Embryonic facial prominence (tissue), 1 donor: ENCODE results near the gene MAGT1.
"Not testable (repeated sequence)": the region's sequence is repeated elsewhere in the genome, so short reads cannot be mapped to it uniquely, and the experiment has no call there.

Experiments
- DNase-seq: peaks from one replicate; pipeline ENCODE4 v3.0.0-alpha.2; 2016; ENCODE audit errors: extremely low spot score

Gene MAGT1

DNA sequence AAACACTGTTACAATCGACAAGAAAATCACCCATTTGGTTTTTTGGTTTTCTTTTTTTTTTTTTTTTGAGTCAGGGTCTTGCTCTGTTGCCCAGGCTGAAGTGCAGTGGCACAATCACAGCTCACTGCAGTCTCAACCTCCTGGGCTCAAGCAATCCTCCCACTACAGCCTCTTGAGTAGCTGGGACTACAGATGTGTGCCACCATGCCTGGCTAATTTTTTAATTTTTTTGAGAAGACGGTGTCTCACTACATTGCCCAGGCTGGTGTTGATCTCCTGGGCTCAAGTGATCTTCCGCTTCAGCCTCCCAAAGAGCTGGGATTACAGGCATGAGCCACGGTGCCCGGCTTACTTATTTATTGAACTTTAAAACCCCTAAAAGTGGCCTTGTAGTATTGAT lies 63.7 kb downstream of the MAGT1 start:
- DNase-seq, result not testable (repeated sequence)

DNA sequence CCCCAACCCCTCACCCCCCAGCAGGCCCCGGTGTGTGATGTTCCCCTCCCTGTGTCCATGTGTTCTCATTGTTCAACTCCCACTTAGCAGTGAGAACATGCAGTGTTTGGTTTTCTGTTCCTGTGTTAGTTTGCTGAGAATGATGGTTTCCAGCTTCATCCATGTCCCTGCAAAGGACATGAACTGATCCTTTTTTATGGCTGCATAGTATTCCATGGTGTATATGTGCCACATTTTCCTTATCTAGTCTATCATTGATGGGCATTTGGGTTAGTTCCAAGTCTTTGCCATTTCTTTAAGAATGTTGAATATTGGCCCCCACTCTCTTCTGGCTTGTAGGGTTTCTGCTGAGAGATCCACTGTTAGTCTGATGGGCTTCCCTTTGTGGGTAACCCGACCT lies 73.2 kb downstream of the MAGT1 start:
- not testable (repeated sequence) for DNase-seq

DNA sequence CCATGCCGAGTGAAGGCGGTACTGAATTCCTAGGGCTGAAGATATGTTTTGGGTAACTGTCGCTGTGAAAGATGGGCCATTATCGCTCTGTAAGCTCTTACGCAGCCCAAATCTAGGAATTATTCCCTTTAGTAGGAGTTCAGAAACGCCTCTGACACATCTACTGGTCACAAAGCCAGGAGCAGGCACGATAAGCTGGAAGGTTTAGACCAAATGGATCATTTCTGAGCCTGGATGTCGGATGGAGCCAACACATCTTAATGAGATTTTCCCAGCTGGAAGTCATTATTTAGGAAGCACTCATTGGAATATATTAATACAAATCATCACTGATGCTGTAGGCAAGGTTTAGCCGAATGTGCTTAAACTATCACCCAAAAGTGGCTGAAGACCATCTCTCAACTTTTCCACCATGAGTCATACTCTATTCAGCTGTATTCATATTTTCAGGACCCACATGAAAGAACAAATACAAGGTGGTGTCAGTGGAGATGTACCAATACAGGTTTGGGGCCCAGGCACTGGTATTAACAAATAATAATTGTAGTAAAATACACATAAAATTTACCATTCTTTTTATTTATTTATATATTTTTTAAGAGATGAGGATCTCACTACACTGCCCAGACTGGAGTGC lies 75.0 kb downstream of the MAGT1 start:
- no peak for DNase-seq

DNA sequence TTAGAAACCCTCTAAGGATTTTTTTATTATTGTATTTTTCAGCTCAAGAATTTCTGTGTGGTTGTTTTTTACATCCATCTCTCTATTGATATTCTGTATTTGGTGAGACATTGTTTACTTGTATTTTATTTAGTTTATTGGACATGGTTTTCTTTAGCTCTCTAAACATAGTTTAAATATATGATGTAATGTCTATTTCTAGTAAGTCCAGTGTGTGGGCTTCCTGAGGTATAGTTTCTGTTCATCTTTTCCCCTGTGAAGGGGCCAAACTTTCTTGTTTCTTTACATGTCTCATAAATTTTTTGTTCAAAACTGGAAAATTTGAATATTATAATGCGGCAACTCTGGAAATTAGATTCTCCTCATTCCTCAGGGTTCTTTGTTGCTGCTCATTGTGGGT lies 81.0 kb downstream of the MAGT1 start:
- no peak for DNase-seq

DNA sequence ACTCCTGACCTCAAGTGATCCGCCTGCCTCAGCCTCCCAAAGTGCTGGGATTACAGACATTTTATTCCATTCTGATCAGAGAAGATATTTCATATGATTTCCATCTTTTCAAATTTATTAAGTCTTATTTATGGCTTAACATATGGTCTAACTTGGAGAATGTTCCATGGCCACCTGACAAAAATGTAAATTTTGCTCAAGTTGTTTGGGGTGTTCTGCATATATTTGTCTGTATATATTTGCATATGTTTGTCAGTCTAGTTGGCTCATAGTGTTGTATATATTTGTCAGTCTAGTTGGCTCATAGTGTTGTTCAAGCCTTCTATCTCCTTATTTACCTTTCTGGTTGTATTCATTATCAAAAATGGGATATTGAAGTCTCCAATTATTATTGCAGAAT lies 93.0 kb downstream of the MAGT1 start:
- no peak for DNase-seq

DNA sequence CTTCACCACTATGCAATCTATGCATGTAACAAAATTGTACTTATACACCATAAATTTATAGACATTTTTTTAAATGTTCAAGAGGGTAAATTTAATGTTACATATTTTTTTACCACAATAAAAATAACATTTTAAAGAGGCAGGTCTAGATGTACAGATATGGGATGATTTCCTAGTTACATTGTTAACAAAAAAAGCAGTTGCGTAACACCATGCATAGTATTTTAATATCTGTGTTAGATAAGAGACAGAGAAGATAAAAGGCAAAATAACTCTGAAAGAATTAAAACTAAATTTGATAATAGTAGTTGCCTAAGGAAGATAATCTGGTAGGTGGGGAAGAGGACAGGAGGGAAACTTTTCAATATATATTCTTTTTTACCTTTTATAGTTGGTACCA lies 100.1 kb downstream of the MAGT1 start:
- DNase-seq, result no peak

DNA sequence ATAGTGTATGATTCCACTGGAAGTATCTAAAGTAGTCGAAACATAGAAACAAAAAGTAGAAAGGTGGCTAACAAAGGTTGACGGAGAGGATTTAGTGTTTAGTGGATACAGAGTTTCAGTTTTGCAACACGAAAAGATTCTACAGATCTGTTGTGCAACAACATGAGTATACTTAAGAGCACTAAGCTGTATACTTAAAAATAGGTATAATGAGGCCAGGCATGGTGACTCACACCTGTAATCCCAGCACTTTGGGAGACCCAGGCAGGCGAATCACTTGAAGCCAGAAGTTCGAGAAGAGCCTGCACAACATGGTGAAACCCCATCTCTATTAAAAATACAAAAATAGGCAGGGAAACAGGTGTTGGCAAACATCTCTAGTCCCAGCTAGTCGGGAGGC lies 101.3 kb downstream of the MAGT1 start:
- DNase-seq, result no peak

DNA sequence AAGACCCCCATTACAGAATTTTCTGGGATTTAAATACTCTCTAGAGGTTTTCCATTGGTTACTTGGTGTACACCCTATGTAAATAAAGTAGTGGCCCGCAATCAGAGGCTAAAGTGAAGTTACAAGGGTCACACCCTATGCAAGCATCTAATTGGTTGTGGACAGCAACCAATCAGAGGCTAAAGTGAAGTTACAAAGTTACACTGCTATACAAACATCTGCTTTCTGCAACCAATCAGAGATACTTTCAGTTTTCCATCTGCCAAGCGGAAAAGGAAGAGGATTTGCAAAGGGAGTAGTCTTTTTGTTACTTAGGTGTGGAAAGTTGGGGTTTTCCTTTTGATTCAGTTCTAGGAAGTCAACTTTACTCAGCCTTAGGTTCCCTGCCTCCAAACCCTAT lies 107.2 kb downstream of the MAGT1 start:
- DNase-seq, result no peak

DNA sequence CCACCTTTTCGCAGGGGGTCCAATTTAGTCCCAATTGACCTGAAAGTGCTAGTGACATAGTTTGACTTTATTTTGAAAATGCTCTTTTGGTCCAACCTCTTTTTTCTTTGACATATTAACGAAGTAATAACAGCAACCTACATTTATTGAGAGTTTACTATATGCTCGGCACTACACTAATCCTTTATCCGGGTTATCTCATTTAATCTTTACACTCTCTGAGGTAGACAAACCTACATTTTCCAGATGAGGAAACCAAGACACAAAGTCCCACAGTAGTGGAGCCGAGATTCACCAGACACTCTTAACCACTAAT lies 108.9 kb downstream of the MAGT1 start:
- no peak for DNase-seq

DNA sequence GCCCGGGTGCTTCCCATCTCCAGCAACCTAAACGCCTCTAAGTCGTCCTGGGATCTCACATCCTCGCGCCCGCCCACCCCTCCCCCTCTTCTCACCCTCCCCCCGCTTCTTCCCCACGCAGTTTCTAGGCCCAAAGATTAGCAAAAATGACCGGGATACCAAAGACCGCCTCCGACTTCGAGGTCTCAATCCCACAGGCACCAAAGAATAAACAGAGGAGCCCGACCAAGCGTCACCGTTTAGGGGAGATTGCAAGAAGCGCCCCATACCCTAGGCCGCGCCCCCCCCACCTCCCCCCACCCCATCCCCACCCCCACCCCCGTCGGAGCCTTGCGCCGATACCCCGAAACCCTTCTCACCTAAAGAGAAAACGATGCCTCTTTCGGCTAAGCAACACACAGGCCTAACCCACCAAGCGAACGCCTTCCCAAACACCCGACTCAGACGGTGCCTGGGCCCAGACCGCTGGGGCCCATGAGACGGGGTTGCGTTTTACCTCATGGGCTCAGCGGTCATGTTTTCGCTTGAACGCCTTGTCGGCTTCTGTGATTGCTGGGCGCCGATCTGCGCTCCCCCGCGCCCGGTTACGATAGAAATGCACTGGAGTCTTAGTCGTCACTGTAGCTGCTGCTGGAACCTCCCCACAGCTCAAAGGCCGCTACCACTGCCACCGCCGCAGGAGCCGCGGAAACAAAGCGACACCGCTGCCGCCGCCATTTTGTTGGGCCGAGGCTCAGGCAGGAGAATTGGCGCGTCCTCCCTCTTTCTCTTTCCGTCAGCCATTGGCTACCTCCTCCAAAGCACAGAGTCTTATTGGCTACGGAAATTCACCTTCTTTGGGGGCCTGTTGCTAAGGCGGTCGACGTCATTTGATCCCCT lies 109.5 kb downstream of the MAGT1 start, which contains the start of gene ATRX:
ATRX (minus strand) TSS at position 731 of the 879 bp plus-strand sequence; CDS start at position 516, 215 bp downstream.
- peak; percentile 81 for DNase-seq

DNA sequence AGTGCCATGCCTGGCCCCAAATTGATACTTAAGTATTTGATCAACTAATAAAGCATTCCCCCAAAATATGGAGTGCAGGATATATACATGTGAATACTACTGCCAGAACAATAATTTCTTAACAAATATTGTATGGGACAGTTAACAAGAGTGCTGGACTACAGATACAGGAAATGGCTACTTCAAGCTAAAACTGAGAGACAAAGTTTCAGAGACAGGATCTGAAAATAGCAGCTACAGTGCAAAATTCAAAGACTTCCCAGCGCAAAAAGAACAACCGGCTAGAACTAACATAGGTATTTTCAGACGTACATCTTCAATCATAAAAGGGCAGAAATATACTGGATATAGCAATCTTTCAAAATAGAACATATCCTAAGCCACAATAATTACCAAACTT lies 115.5 kb downstream of the MAGT1 start:
- no peak for DNase-seq

DNA sequence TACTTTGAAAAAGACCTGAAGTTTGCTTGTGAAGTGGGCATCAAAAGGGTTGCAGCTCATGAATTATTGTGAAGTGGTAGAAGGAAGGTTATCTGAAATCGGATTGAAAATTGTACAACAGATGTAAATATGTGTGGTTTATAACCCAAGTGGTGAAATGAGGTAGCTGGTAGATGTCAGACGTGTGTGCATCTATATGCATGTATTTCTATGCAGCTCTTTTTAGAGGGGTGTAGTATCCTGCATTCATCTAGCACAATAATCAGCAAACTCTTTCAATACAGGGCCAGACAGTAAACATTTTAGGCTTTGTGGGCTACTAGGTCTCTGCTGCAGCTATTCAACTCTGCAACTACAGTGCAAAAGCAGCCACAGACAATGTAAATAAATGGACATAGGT lies 118.6 kb downstream of the MAGT1 start:
- DNase-seq, result no peak
